Measurements from ENCODE around the gene ANGPT4.

ANGPT4 gene

DNA sequence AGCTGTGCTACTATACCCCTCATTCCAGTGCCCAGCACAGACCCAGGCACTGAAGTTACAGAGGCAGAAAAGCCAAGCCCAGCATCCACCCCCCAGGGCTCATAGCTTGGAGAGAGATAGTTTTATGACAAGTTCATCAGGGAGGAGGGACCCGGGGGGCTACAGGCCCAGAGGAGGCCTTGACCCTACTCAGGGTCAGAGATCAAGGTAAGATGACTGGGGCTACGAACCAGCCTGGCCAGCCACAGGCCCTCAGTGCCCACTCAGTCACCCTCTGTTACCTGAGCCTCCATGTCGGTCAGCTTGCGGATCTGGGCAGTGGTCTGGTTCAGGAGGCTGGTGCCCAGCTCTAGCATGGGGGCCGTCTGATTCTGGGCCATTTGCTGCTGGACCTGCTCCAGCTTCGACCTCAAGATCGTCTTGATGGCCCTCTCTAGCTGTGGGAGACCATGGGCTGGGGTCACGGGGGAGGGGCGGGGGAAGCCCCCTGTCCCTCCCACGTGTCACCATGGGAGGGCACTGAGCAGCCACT, 26.1 kb downstream of the ANGPT4 start:
- H3K27ac ChIP-seq (ENCODE audit: low read length) = no peak overlapping the region
- no peak overlapping the region for H3K4me2 ChIP-seq (ENCODE audit: insufficient read depth, low read length)
- H3K36me3 ChIP-seq (ENCODE audit: insufficient read depth, low read length) = no peaks in the 10 kb centered on the region
- no peak overlapping the region for H3K9ac ChIP-seq (ENCODE audit: low read depth, low read length)
- no peaks in the 10 kb centered on the region for H3K9me3 ChIP-seq (ENCODE audit: insufficient read depth, low read length, severe bottlenecking)
- peaks cover 7% of the 10 kb centered on the region for H4K20me1 ChIP-seq (ENCODE audit: insufficient read depth, low read length)
- TF ChIP-seq, protein P1, sequence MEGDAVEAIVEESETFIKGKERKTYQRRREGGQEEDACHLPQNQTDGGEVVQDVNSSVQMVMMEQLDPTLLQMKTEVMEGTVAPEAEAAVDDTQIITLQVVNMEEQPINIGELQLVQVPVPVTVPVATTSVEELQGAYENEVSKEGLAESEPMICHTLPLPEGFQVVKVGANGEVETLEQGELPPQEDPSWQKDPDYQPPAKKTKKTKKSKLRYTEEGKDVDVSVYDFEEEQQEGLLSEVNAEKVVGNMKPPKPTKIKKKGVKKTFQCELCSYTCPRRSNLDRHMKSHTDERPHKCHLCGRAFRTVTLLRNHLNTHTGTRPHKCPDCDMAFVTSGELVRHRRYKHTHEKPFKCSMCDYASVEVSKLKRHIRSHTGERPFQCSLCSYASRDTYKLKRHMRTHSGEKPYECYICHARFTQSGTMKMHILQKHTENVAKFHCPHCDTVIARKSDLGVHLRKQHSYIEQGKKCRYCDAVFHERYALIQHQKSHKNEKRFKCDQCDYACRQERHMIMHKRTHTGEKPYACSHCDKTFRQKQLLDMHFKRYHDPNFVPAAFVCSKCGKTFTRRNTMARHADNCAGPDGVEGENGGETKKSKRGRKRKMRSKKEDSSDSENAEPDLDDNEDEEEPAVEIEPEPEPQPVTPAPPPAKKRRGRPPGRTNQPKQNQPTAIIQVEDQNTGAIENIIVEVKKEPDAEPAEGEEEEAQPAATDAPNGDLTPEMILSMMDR (IDR thresholded peaks at IDR 0.05; ENCODE audit: borderline replicate concordance, extremely low read depth, low read length, poor library complexity, severe bottlenecking) = no peak
- no peak for TF ChIP-seq EZH2 (IDR thresholded peaks at IDR 0.05; ENCODE audit: borderline replicate concordance, low read depth, low read length, severe bottlenecking)
- H2AFZ ChIP-seq (ENCODE audit: low read depth, low read length) = no peak overlapping the region
- no peak overlapping the region for H3K4me3 ChIP-seq (ENCODE audit: low read depth in 1 of 2, low read length in 2 of 2)
- ATAC-seq (ENCODE audit: insufficient read depth, low read depth) (no peak), DNase-seq (no peak)
- no peaks in the 10 kb centered on the region for H3K79me2 ChIP-seq (ENCODE audit: insufficient read depth, low read length)
- peaks cover 9% of the 10 kb centered on the region for H3K27me3 ChIP-seq (ENCODE audit: insufficient read depth, low read length, poor library complexity)
- no peaks in the 10 kb centered on the region for H3K4me1 ChIP-seq (ENCODE audit: insufficient read depth, low read length)

GRCh38 chr20:889106-889505, 27.0 kb downstream of the ANGPT4 start:
- H3K4me2 ChIP-seq (ENCODE audit: insufficient read depth, low read length) = no peak overlapping the region
- no peak overlapping the region for H3K27ac ChIP-seq (ENCODE audit: low read length)
- no peak overlapping the region for H2AFZ ChIP-seq (ENCODE audit: low read depth, low read length)
- no peaks in the 10 kb centered on the region for H3K36me3 ChIP-seq (ENCODE audit: insufficient read depth, low read length)
- no peak for DNase-seq
- no peaks in the 10 kb centered on the region for H3K4me1 ChIP-seq (ENCODE audit: insufficient read depth, low read length)
- peaks cover 9% of the 10 kb centered on the region for H3K27me3 ChIP-seq (ENCODE audit: insufficient read depth, low read length, poor library complexity)
- no peak overlapping the region for H3K9ac ChIP-seq (ENCODE audit: low read depth, low read length)
- no peaks in the 10 kb centered on the region for H3K79me2 ChIP-seq (ENCODE audit: insufficient read depth, low read length)
- no peaks in the 10 kb centered on the region for H3K9me3 ChIP-seq (ENCODE audit: insufficient read depth, low read length, severe bottlenecking)
- ATAC-seq (ENCODE audit: insufficient read depth, low read depth) = no peak
- H4K20me1 ChIP-seq (ENCODE audit: insufficient read depth, low read length) = peaks cover 14% of the 10 kb centered on the region
- H3K4me3 ChIP-seq (ENCODE audit: low read depth in 1 of 2, low read length in 2 of 2) = no peak overlapping the region
- no peak for TF ChIP-seq EZH2 (IDR thresholded peaks at IDR 0.05; ENCODE audit: borderline replicate concordance, low read depth, low read length, severe bottlenecking)
- TF ChIP-seq, protein P1 (IDR thresholded peaks at IDR 0.05; ENCODE audit: borderline replicate concordance, extremely low read depth, low read length, poor library complexity, severe bottlenecking) = no peak

- Histone ChIP-seq H2AFZ (ENCODE audit: low read depth, low read length) (no peak overlapping the region), H4K20me1 (ENCODE audit: insufficient read depth, low read length) (peaks cover 17% of the 10 kb centered on the region)
These were observed 28.1 kb downstream of the ANGPT4 start for GRCh38 chr20:888057-888456.

More at GRCh38 chr20:888057-888456, 28.1 kb downstream of the ANGPT4 start:
- peaks cover 3% of the 10 kb centered on the region for H3K27me3 ChIP-seq (ENCODE audit: insufficient read depth, low read length, poor library complexity)
- no peak overlapping the region for H3K27ac ChIP-seq (ENCODE audit: low read length)
- no peak overlapping the region for H3K4me2 ChIP-seq (ENCODE audit: insufficient read depth, low read length)
- H3K4me1 ChIP-seq (ENCODE audit: insufficient read depth, low read length) = no peaks in the 10 kb centered on the region
- no peaks in the 10 kb centered on the region for H3K9me3 ChIP-seq (ENCODE audit: insufficient read depth, low read length, severe bottlenecking)
- H3K79me2 ChIP-seq (ENCODE audit: insufficient read depth, low read length) = no peaks in the 10 kb centered on the region
- no peaks in the 10 kb centered on the region for H3K36me3 ChIP-seq (ENCODE audit: insufficient read depth, low read length)
- no peak for DNase-seq
- no peak overlapping the region for H3K9ac ChIP-seq (ENCODE audit: low read depth, low read length)
- TF ChIP-seq, protein P1 (IDR thresholded peaks at IDR 0.05; ENCODE audit: borderline replicate concordance, extremely low read depth, low read length, poor library complexity, severe bottlenecking) = no peak
- TF ChIP-seq EZH2 (IDR thresholded peaks at IDR 0.05; ENCODE audit: borderline replicate concordance, low read depth, low read length, severe bottlenecking) = no peak
- ATAC-seq (ENCODE audit: insufficient read depth, low read depth) = no peak
- no peak overlapping the region for H3K4me3 ChIP-seq (ENCODE audit: low read depth in 1 of 2, low read length in 2 of 2)
